ENCODE measurements around the gene SNX9. TPM values are rescaled to one million over a fixed set of nuclear protein-coding genes. Genes with fewer than 3 reads are reported as not detected.

Gene SNX9
- total and polyA plus RNA-seq, 2 donors (not counting 1 experiment from before 2014, with no cell fraction given), result 56.8 to 117 TPM

GRCh38 chr6:157877149-157877548 lies 54.1 kb downstream of the SNX9 start:
- H3K9me3 ChIP-seq (ENCODE audit: control insufficient read depth, insufficient read depth, low read depth, low read length), result no peaks in the 10 kb centered on the region
- H3K36me3 ChIP-seq (ENCODE audit: control insufficient read depth, insufficient read depth, low read length), result peaks cover 14% of the 10 kb centered on the region
- H3K9ac ChIP-seq (ENCODE audit: insufficient read depth, low read length), result no peak overlapping the region
- no peaks in the 10 kb centered on the region for H3K27me3 ChIP-seq (ENCODE audit: control insufficient read depth, insufficient read depth, low read length)
- H2AFZ ChIP-seq (ENCODE audit: low read length), result no peak overlapping the region
- no peak overlapping the region for H3K4me2 ChIP-seq (ENCODE audit: extremely low read depth, insufficient read depth, low read length)
- no peak for DNase-seq (ENCODE audit: low read depth in 2 of 2)
- H3K4me1 ChIP-seq (ENCODE audit: control insufficient read depth, extremely low read depth, insufficient read depth, low read length), result no peaks in the 10 kb centered on the region
- peaks cover 8% of the 10 kb centered on the region for H3K79me2 ChIP-seq (ENCODE audit: control insufficient read depth, insufficient read depth, low read length)
- H3K4me3 ChIP-seq (replicated peaks in 1 of 4; ENCODE audit: control extremely low read depth in 1 of 4, insufficient read depth in 1 of 4, low read depth in 3 of 4, low read length in 4 of 4), result no peak overlapping the region
- no peaks in the 10 kb centered on the region for H4K20me1 ChIP-seq (ENCODE audit: control insufficient read depth, extremely low read depth, insufficient read depth, low read length)
- H3K27ac ChIP-seq (ENCODE audit: insufficient read depth, low read length), result no peak overlapping the region
- TF ChIP-seq EZH2 (IDR thresholded peaks at IDR 0.05; ENCODE audit: low read length, missing control alignments) (no peak), CTCF (conservative IDR thresholded peaks at IDR 0.05 in 1 of 2, IDR thresholded peaks at IDR 0.05 in 1 of 2; ENCODE audit: low read depth in 1 of 2, low read length in 2 of 2) (no peak)

GRCh38 chr6:157877573-157878438 lies 54.8 kb downstream of the SNX9 start:
- no peak for DNase-seq (ENCODE audit: low read depth in 2 of 2)
- H3K9ac ChIP-seq (ENCODE audit: insufficient read depth, low read length), result no peak overlapping the region
- no peaks in the 10 kb centered on the region for H3K27me3 ChIP-seq (ENCODE audit: control insufficient read depth, insufficient read depth, low read length)
- H3K36me3 ChIP-seq (ENCODE audit: control insufficient read depth, insufficient read depth, low read length), result peaks cover 15% of the 10 kb centered on the region
- no peak for TF ChIP-seq CTCF (conservative IDR thresholded peaks at IDR 0.05 in 1 of 2, IDR thresholded peaks at IDR 0.05 in 1 of 2; ENCODE audit: low read depth in 1 of 2, low read length in 2 of 2)
- no peak for TF ChIP-seq EZH2 (IDR thresholded peaks at IDR 0.05; ENCODE audit: low read length, missing control alignments)
- H3K4me3 ChIP-seq (replicated peaks in 1 of 4; ENCODE audit: control extremely low read depth in 1 of 4, insufficient read depth in 1 of 4, low read depth in 3 of 4, low read length in 4 of 4), result no peak overlapping the region
- H3K79me2 ChIP-seq (ENCODE audit: control insufficient read depth, insufficient read depth, low read length), result peaks cover 6% of the 10 kb centered on the region
- H2AFZ ChIP-seq (ENCODE audit: low read length), result no peak overlapping the region
- H3K27ac ChIP-seq (ENCODE audit: insufficient read depth, low read length), result no peak overlapping the region
- H3K4me2 ChIP-seq (ENCODE audit: extremely low read depth, insufficient read depth, low read length), result no peak overlapping the region
- no peaks in the 10 kb centered on the region for H3K4me1 ChIP-seq (ENCODE audit: control insufficient read depth, extremely low read depth, insufficient read depth, low read length)
- no peaks in the 10 kb centered on the region for H3K9me3 ChIP-seq (ENCODE audit: control insufficient read depth, insufficient read depth, low read depth, low read length)
- no peaks in the 10 kb centered on the region for H4K20me1 ChIP-seq (ENCODE audit: control insufficient read depth, extremely low read depth, insufficient read depth, low read length)

GRCh38 chr6:157879034-157879872 lies 56.2 kb downstream of the SNX9 start:
- Histone ChIP-seq H3K27me3 (ENCODE audit: control insufficient read depth, insufficient read depth, low read length) (no peaks in the 10 kb centered on the region), H3K9me3 (ENCODE audit: control insufficient read depth, insufficient read depth, low read depth, low read length) (no peaks in the 10 kb centered on the region), H4K20me1 (ENCODE audit: control insufficient read depth, extremely low read depth, insufficient read depth, low read length) (no peaks in the 10 kb centered on the region), H3K4me3 (replicated peaks in 1 of 4; ENCODE audit: control extremely low read depth in 1 of 4, insufficient read depth in 1 of 4, low read depth in 3 of 4, low read length in 4 of 4) (no peak overlapping the region), H3K9ac (ENCODE audit: insufficient read depth, low read length) (no peak overlapping the region), H3K36me3 (ENCODE audit: control insufficient read depth, insufficient read depth, low read length) (peaks cover 14% of the 10 kb centered on the region), H3K27ac (ENCODE audit: insufficient read depth, low read length) (no peak overlapping the region), H2AFZ (ENCODE audit: low read length) (no peak overlapping the region), H3K4me1 (ENCODE audit: control insufficient read depth, extremely low read depth, insufficient read depth, low read length) (no peaks in the 10 kb centered on the region), H3K4me2 (ENCODE audit: extremely low read depth, insufficient read depth, low read length) (no peak overlapping the region), H3K79me2 (ENCODE audit: control insufficient read depth, insufficient read depth, low read length) (peaks cover 6% of the 10 kb centered on the region)
- DNase-seq (ENCODE audit: low read depth in 2 of 2), result no peak
- TF ChIP-seq CTCF (conservative IDR thresholded peaks at IDR 0.05 in 1 of 2, IDR thresholded peaks at IDR 0.05 in 1 of 2; ENCODE audit: low read depth in 1 of 2, low read length in 2 of 2) (no peak), EZH2 (IDR thresholded peaks at IDR 0.05; ENCODE audit: low read length, missing control alignments) (no peak)

Measured in fibroblast of lung (primary cell).